AG09309 (cell line): Measurements from ENCODE around the gene GPR63.

ENCODE experiments used
- DNase-seq: peaks from one replicate; pipeline ENCODE4 v3.0.0-alpha.2; 2010; ENCODE audit warnings: low read depth
- H3K4me3 ChIP-seq: 2 replicates; pipeline ENCODE4 v1.5.1; 2011; ENCODE audit warnings: mild to moderate bottlenecking, low read depth, low read length, moderate library complexity; ENCODE audit not compliant: control insufficient read depth
- CTCF ChIP-seq: IDR thresholded peaks from 2 replicates; pipeline ENCODE4 v1.5.1; 2011; ENCODE audit warnings: mild to moderate bottlenecking, low read depth, low read length, inconsistent platforms; ENCODE audit not compliant: insufficient read depth, control insufficient read depth; ENCODE audit errors: missing control alignments

Gene GPR63

GRCh38 chr6:96852605-96853004 is 15.3 kb upstream of the GPR63 start:
- DNase-seq = no peak
- H3K4me3 ChIP-seq = no peak overlapping the region
- no peak for TF ChIP-seq CTCF

GRCh38 chr6:96851858-96852257 is 14.6 kb upstream of the GPR63 start:
- TF ChIP-seq CTCF = no peak
- H3K4me3 ChIP-seq = no peak overlapping the region
- no peak for DNase-seq

- H3K4me3 ChIP-seq = no peak overlapping the region
- DNase-seq = no peak
- TF ChIP-seq CTCF = no peak
These were observed 12.3 kb upstream of the GPR63 start for GRCh38 chr6:96849615-96850014.

GRCh38 chr6:96844530-96844929 is 7.3 kb upstream of the GPR63 start:
- no peak for DNase-seq

GRCh38 chr6:96841345-96841744 is 4.1 kb upstream of the GPR63 start:
- TF ChIP-seq CTCF = no peak
- H3K4me3 ChIP-seq = no peak overlapping the region
- DNase-seq = no peak

More at GRCh38 chr6:96844530-96844929, 7.3 kb upstream of the GPR63 start:
- TF ChIP-seq CTCF = no peak
- no peak overlapping the region for H3K4me3 ChIP-seq

GRCh38 chr6:96836631-96837080 is 621 bp downstream of the GPR63 start:
- TF ChIP-seq CTCF = no peak
- DNase-seq = no peak

GRCh38 chr6:96834070-96834469 is 3.2 kb downstream of the GPR63 start:
- no peak for DNase-seq
- no peak overlapping the region for H3K4me3 ChIP-seq
- TF ChIP-seq CTCF = no peak

More at GRCh38 chr6:96836631-96837080, 621 bp downstream of the GPR63 start:
- peak overlapping the region; percentile 54 for H3K4me3 ChIP-seq
